NCI-H226 (cell line): ENCODE results near the gene EXOC6B.

Experiments
- DNase-seq: peaks from one replicate; pipeline ENCODE4 v3.0.0-alpha.2; 2015

The EXOC6B gene

GRCh38 chr2:72825257-72826155, at the start of gene EXOC6B:
Gene EXOC6B (minus strand): TSS chr2:72826033.
- peak; percentile 88 for DNase-seq

GRCh38 chr2:72871880-72872279, 46.0 kb upstream of the EXOC6B start:
- no peak for DNase-seq

GRCh38 chr2:72871060-72871459, 45.2 kb upstream of the EXOC6B start:
- DNase-seq = no peak

GRCh38 chr2:72864500-72864899, 38.7 kb upstream of the EXOC6B start:
- DNase-seq = peak; percentile 65

- DNase-seq = no peak
These were observed 37.2 kb upstream of the EXOC6B start for GRCh38 chr2:72863046-72863445.

- DNase-seq = peak; percentile 86
These were observed 36.6 kb upstream of the EXOC6B start for GRCh38 chr2:72862239-72862988.

- peak; percentile 50 for DNase-seq
These were observed 34.0 kb upstream of the EXOC6B start for GRCh38 chr2:72859831-72860262.

- no peak for DNase-seq
These were observed 25.5 kb upstream of the EXOC6B start for GRCh38 chr2:72851333-72851732.

- no peak for DNase-seq
These were observed 23.3 kb upstream of the EXOC6B start for GRCh38 chr2:72849138-72849462.

GRCh38 chr2:72848436-72849137, 22.8 kb upstream of the EXOC6B start:
- DNase-seq = no peak

GRCh38 chr2:72847534-72848315, 21.9 kb upstream of the EXOC6B start:
- DNase-seq = no peak

- DNase-seq = no peak
These were observed 20.6 kb upstream of the EXOC6B start for GRCh38 chr2:72846171-72847095.

GRCh38 chr2:72843301-72843700, 17.5 kb upstream of the EXOC6B start:
- DNase-seq = no peak

- no peak for DNase-seq
These were observed 15.8 kb upstream of the EXOC6B start for GRCh38 chr2:72841462-72842125.

- DNase-seq = no peak
These were observed 14.2 kb upstream of the EXOC6B start for GRCh38 chr2:72840066-72840465.

GRCh38 chr2:72837171-72837570, 11.3 kb upstream of the EXOC6B start:
- peak; percentile 42 for DNase-seq

GRCh38 chr2:72835403-72835802, 9.6 kb upstream of the EXOC6B start:
- DNase-seq = no peak

- no peak for DNase-seq
These were observed 8.8 kb upstream of the EXOC6B start for GRCh38 chr2:72834596-72834995.

- no peak for DNase-seq
These were observed 7.4 kb upstream of the EXOC6B start for GRCh38 chr2:72833084-72833714.

GRCh38 chr2:72830273-72830672, 4.4 kb upstream of the EXOC6B start:
- no peak for DNase-seq
